Immature natural killer cell (primary cell): ENCODE measurements around the gene SMCHD1. TPM values are rescaled to one million over a fixed set of nuclear protein-coding genes. Genes with fewer than 3 reads are reported as not detected.
"Not testable (repeated sequence)": the region's sequence is repeated elsewhere in the genome, so short reads cannot be mapped to it uniquely, and the experiment has no call there.

Source experiments
- DNase-seq, 3 donors: peaks; one replicate each; pipeline ENCODE4 v3.0.0; 2022; ENCODE audit warnings: mixed read lengths in 1 of 3
- H3K27ac Mint-ChIP-seq, 6 donors: one replicate each; pipeline ENCODE4 v1.8.0; 2020; ENCODE audit warnings: mixed read lengths in 6 of 6, mild to moderate bottlenecking in 5 of 6, inconsistent platforms in 4 of 6, moderate library complexity in 3 of 6
- H3K27me3 Mint-ChIP-seq, 3 donors: one replicate each; pipeline ENCODE4 v1.8.0; 2020 to 2021; ENCODE audit warnings: low read depth in 3 of 3, mild to moderate bottlenecking in 3 of 3, mixed read lengths in 3 of 3, moderate library complexity in 3 of 3, inconsistent platforms in 1 of 3
- H3K36me3 Mint-ChIP-seq, 3 donors: one replicate each; pipeline ENCODE4 v1.8.0; 2020; ENCODE audit warnings: mixed read lengths in 3 of 3, inconsistent platforms in 2 of 3, mild to moderate bottlenecking in 2 of 3
- H3K4me1 Mint-ChIP-seq, 2 donors: one replicate each; pipeline ENCODE4 v1.8.0; 2020; ENCODE audit warnings: inconsistent platforms in 2 of 2, mild to moderate bottlenecking in 2 of 2, mixed read lengths in 2 of 2, moderate library complexity in 1 of 2
- H3K4me3 Mint-ChIP-seq, 5 donors: one replicate each; pipeline ENCODE4 v1.8.0; 2020; ENCODE audit warnings: mild to moderate bottlenecking in 5 of 5, mixed read lengths in 5 of 5, inconsistent platforms in 3 of 5, moderate library complexity in 3 of 5
- H3K9me3 Mint-ChIP-seq, 6 donors: one replicate each; pipeline ENCODE4 v1.8.0; 2020; ENCODE audit warnings: mild to moderate bottlenecking in 6 of 6, mixed read lengths in 6 of 6, inconsistent platforms in 4 of 6, moderate library complexity in 3 of 6
- polyA plus RNA-seq, 3 donors: library from polyadenylated mRNA; unstranded; fragments of 300-500 nt; fragmentation: Illumina TruSeq; gene quantifications; one replicate each; pipeline ENCODE4 v1.2.3, GENCODE V29; 2021

The SMCHD1 gene
- polyA plus RNA-seq, 3 donors from 2014 or later = 13.9 to 31.0 (median 17.8) TPM

- Mint-ChIP-seq H3K27me3 (peaks cover 0 to 3% (median 0%) of the 10 kb centered on the region in 3 donors), H3K4me1 (peaks cover 19 to 70% of the 10 kb centered on the region in 2 donors), H3K36me3 (peaks cover 25 to 48% (median 41%) of the 10 kb centered on the region in 3 donors), H3K4me3 (no peak overlapping the region), H3K27ac (peak overlapping the region in 2 of 6 donors; percentile 17 to 51), H3K9me3 (no peaks in the 10 kb centered on the region)
- no peak for DNase-seq
Measured at GRCh38 chr18:2672410-2672809, 16.9 kb downstream of the SMCHD1 start.

GRCh38 chr18:2672872-2673271 is 17.3 kb downstream of the SMCHD1 start:
- peaks cover 0 to 3% (median 0%) of the 10 kb centered on the region in 3 donors for H3K27me3 Mint-ChIP-seq
- no peak overlapping the region for H3K4me3 Mint-ChIP-seq
- H3K36me3 Mint-ChIP-seq = peaks cover 25 to 48% (median 41%) of the 10 kb centered on the region in 3 donors
- peak overlapping the region in 3 of 6 donors; percentile 24 to 65 (median 30) for H3K27ac Mint-ChIP-seq
- H3K4me1 Mint-ChIP-seq = peaks cover 19 to 69% of the 10 kb centered on the region in 2 donors
- H3K9me3 Mint-ChIP-seq = no peaks in the 10 kb centered on the region
- DNase-seq = no peak

- not testable (repeated sequence) for H3K27me3 Mint-ChIP-seq, DNase-seq, H3K4me3 Mint-ChIP-seq, H3K27ac Mint-ChIP-seq, H3K9me3 Mint-ChIP-seq
- Mint-ChIP-seq H3K4me1 (peaks cover 42 to 73% of the 10 kb centered on the region in 2 donors), H3K36me3 (peaks cover 7 to 29% (median 17%) of the 10 kb centered on the region in 3 donors)
Measured at GRCh38 chr18:2678933-2679332, 23.4 kb downstream of the SMCHD1 start.

- H3K36me3 Mint-ChIP-seq = peaks cover 6 to 21% (median 17%) of the 10 kb centered on the region in 3 donors
- no peak for DNase-seq
- H3K4me3 Mint-ChIP-seq = no peak overlapping the region
- H3K4me1 Mint-ChIP-seq = peaks cover 49 to 77% of the 10 kb centered on the region in 2 donors
- H3K9me3 Mint-ChIP-seq = no peaks in the 10 kb centered on the region
- H3K27me3 Mint-ChIP-seq = peaks cover 0 to 5% (median 2%) of the 10 kb centered on the region in 3 donors
- peak overlapping the region; percentile 21 to 81 (median 70) for H3K27ac Mint-ChIP-seq
Measured at GRCh38 chr18:2680216-2680792, 24.8 kb downstream of the SMCHD1 start.

GRCh38 chr18:2681993-2682603 is 26.6 kb downstream of the SMCHD1 start:
- peaks cover 24 to 36% (median 31%) of the 10 kb centered on the region in 3 donors for H3K36me3 Mint-ChIP-seq
- H3K4me3 Mint-ChIP-seq = peak overlapping the region in 1 of 5 donors; percentile 29
- peak overlapping the region; percentile 34 to 70 (median 68) for H3K27ac Mint-ChIP-seq
- peaks cover 3 to 10% (median 7%) of the 10 kb centered on the region in 6 donors for H3K9me3 Mint-ChIP-seq
- peaks cover 0 to 5% (median 4%) of the 10 kb centered on the region in 3 donors for H3K27me3 Mint-ChIP-seq
- DNase-seq = no peak
- peaks cover 60 to 80% of the 10 kb centered on the region in 2 donors for H3K4me1 Mint-ChIP-seq

GRCh38 chr18:2683055-2683454 is 27.5 kb downstream of the SMCHD1 start:
- Mint-ChIP-seq H3K9me3 (peaks cover 3 to 17% (median 10%) of the 10 kb centered on the region in 6 donors), H3K4me3 (peak overlapping the region in 3 of 5 donors; percentile 23 to 51 (median 24)), H3K36me3 (peaks cover 34 to 46% (median 40%) of the 10 kb centered on the region in 3 donors), H3K27me3 (peaks cover 0 to 5% (median 4%) of the 10 kb centered on the region in 3 donors), H3K4me1 (peaks cover 70 to 90% of the 10 kb centered on the region in 2 donors), H3K27ac (peak overlapping the region; percentile 22 to 87 (median 72))
- DNase-seq = no peak

GRCh38 chr18:2686349-2686968 is 30.9 kb downstream of the SMCHD1 start:
- peaks cover 66 to 81% of the 10 kb centered on the region in 2 donors for H3K4me1 Mint-ChIP-seq
- peak overlapping the region; percentile 31 to 58 (median 36) for H3K4me3 Mint-ChIP-seq
- no peak for DNase-seq
- peaks cover 35 to 48% (median 38%) of the 10 kb centered on the region in 3 donors for H3K36me3 Mint-ChIP-seq
- peaks cover 0 to 4% (median 3%) of the 10 kb centered on the region in 3 donors for H3K27me3 Mint-ChIP-seq
- H3K27ac Mint-ChIP-seq = peak overlapping the region; percentile 16 to 85 (median 42)
- peaks cover 3 to 17% (median 10%) of the 10 kb centered on the region in 6 donors for H3K9me3 Mint-ChIP-seq

GRCh38 chr18:2687390-2688001 is 32.0 kb downstream of the SMCHD1 start:
- Mint-ChIP-seq H3K9me3 (peaks cover 3 to 17% (median 10%) of the 10 kb centered on the region in 6 donors), H3K27me3 (peaks cover 0 to 4% (median 0%) of the 10 kb centered on the region in 3 donors), H3K36me3 (peaks cover 39 to 51% (median 41%) of the 10 kb centered on the region in 3 donors), H3K27ac (peak overlapping the region; percentile 28 to 84 (median 77)), H3K4me1 (peaks cover 62 to 81% of the 10 kb centered on the region in 2 donors), H3K4me3 (peak overlapping the region; percentile 18 to 64 (median 22))
- no peak for DNase-seq

GRCh38 chr18:2692508-2692907 is 37.0 kb downstream of the SMCHD1 start:
- Mint-ChIP-seq H3K27me3 (peaks cover 0 to 2% (median 0%) of the 10 kb centered on the region in 3 donors), H3K4me3 (no peak overlapping the region), H3K9me3 (peaks cover 0 to 3% (median under 1%) of the 10 kb centered on the region in 6 donors), H3K27ac (peak overlapping the region in 5 of 6 donors; percentile 6 to 56 (median 23)), H3K36me3 (peaks cover 19 to 42% (median 21%) of the 10 kb centered on the region in 3 donors), H3K4me1 (peaks cover 24 to 48% of the 10 kb centered on the region in 2 donors)
- no peak for DNase-seq

- peaks cover 10 to 29% (median 27%) of the 10 kb centered on the region in 3 donors for H3K36me3 Mint-ChIP-seq
- H3K9me3 Mint-ChIP-seq = no peaks in the 10 kb centered on the region
- peak overlapping the region in 4 of 6 donors; percentile 43 to 85 (median 63) for H3K27ac Mint-ChIP-seq
- H3K27me3 Mint-ChIP-seq = no peaks in the 10 kb centered on the region
- no peak for DNase-seq
- no peak overlapping the region for H3K4me3 Mint-ChIP-seq
- peaks cover 8 to 27% of the 10 kb centered on the region in 2 donors for H3K4me1 Mint-ChIP-seq
Measured at GRCh38 chr18:2697184-2697583, 41.7 kb downstream of the SMCHD1 start.

- Mint-ChIP-seq H3K36me3 (peaks cover 5 to 33% (median 30%) of the 10 kb centered on the region in 3 donors), H3K4me1 (peaks cover 3 to 23% of the 10 kb centered on the region in 2 donors), H3K4me3 (no peak overlapping the region), H3K27me3 (peaks cover 0 to 2% (median 0%) of the 10 kb centered on the region in 3 donors), H3K9me3 (no peaks in the 10 kb centered on the region), H3K27ac (peak overlapping the region in 1 of 6 donors; percentile 57)
- no peak for DNase-seq
Measured at GRCh38 chr18:2699001-2699400, 43.5 kb downstream of the SMCHD1 start.

GRCh38 chr18:2704541-2704940 is 49.0 kb downstream of the SMCHD1 start:
- Mint-ChIP-seq H3K27me3 (peaks cover 0 to 3% (median 0%) of the 10 kb centered on the region in 3 donors), H3K27ac (peak overlapping the region; percentile 0 to 63 (median 36)), H3K4me3 (no peak overlapping the region), H3K4me1 (peaks cover 0 to 29% of the 10 kb centered on the region in 2 donors), H3K36me3 (peaks cover 20 to 41% (median 38%) of the 10 kb centered on the region in 3 donors), H3K9me3 (no peaks in the 10 kb centered on the region)
- no peak for DNase-seq

- Mint-ChIP-seq H3K27me3 (peaks cover 0 to 3% (median 0%) of the 10 kb centered on the region in 3 donors), H3K27ac (peak overlapping the region in 5 of 6 donors; percentile 20 to 81 (median 43)), H3K36me3 (peaks cover 32 to 35% (median 33%) of the 10 kb centered on the region in 3 donors), H3K4me3 (no peak overlapping the region), H3K4me1 (peaks cover 3 to 35% of the 10 kb centered on the region in 2 donors), H3K9me3 (no peaks in the 10 kb centered on the region)
- no peak for DNase-seq
Measured at GRCh38 chr18:2706903-2707302, 51.4 kb downstream of the SMCHD1 start.
